Psoas muscle (tissue), 8 donors: Measurements from ENCODE around the gene DNM3. TPM values are rescaled to one million over a fixed set of nuclear protein-coding genes. Genes with fewer than 3 reads are reported as not detected.

Source experiments
- ATAC-seq, 4 donors: fragments of 200-7000 bp; cut with Tn5 transposase; one replicate each; pipeline ENCODE4 v1.9.1; 2020; ENCODE audit warnings: moderate library complexity in 3 of 4, mild to moderate bottlenecking in 2 of 4
- DNase-seq, 2 donors: peaks; one replicate each; pipeline ENCODE4 v3.0.0-alpha.2; 2020
- H3K27ac ChIP-seq: fragments of 200-600 bp; one replicate; pipeline ENCODE4 v1.8.0; 2022
- H3K27me3 ChIP-seq, 3 donors: fragments of 200-600 bp in 1 of 3; one replicate each; pipeline versions ENCODE4 v1.6.1 to v1.8.0; 2013 to 2022; ENCODE audit warnings: low read length in 2 of 3, mild to moderate bottlenecking in 2 of 3, moderate library complexity in 1 of 3; ENCODE audit not compliant: insufficient read depth in 3 of 3
- H3K36me3 ChIP-seq, 2 donors: fragments of 200-600 bp in 1 of 2; one replicate each; pipeline versions ENCODE4 v1.6.1 to v1.8.0; 2013 to 2022; ENCODE audit warnings: low read depth in 1 of 2, mild to moderate bottlenecking in 1 of 2, moderate library complexity in 1 of 2; ENCODE audit not compliant: insufficient read depth in 1 of 2
- H3K4me1 ChIP-seq: fragments of 200-600 bp; one replicate; pipeline ENCODE4 v1.8.0; 2022
- H3K4me3 ChIP-seq: fragments of 200-600 bp; one replicate; pipeline ENCODE4 v1.8.0; 2022; ENCODE audit warnings: mild to moderate bottlenecking
- H3K9me3 ChIP-seq: fragments of 200-600 bp; one replicate; pipeline ENCODE4 v1.8.0; 2022
- WGBS, 3 donors: extraction: QIAGEN DNeasy Blood & Tissue Kit; methylation state at CpG; one replicate each; pipeline versions ENCODE4 v1.1.6 to v1.1.7; 2013; 5-methylcytosine and 5-hydroxymethylcytosine counted together
- intact Hi-C, 2 donors: fragments of 100-400 bp; cut with DNase I; formaldehyde crosslinking; loops; one replicate each; pipeline versions ENCODE4 v1.11.0 to v1.14.2; 2022
- polyA plus RNA-seq, 3 donors: library from polyadenylated mRNA; stranded (reverse); fragments of 200-250 nt; gene quantifications; one replicate each; pipeline ENCODE4 v1.2.3, GENCODE V29; 2013
- total RNA-seq, 4 donors: library from RNA; stranded (reverse); fragmentation: NEBNext Ultra II Directional in 2 of 4; extraction: Animal tissue kit (Norgen Biotek cat#: 25700) in 2 of 4; gene quantifications; one replicate each; pipeline versions ENCODE4 v1.2.1 to v1.2.4, GENCODE V29; 2021 to 2023
- TF ChIP-seq, protein P1 (sequence below): fragments of 200-600 bp; IDR thresholded peaks from one replicate; pipeline ENCODE4 v1.8.0; 2022; ENCODE audit warnings: antibody characterized with exemption
- donor health status: healthy with polysubstance abuse.
- donor health status: DM: no; HTN: no; CAD: no; lungs with moderate emphysema.
- donor health status: Bipolar disorder and iron deficiency.
- donor health status: healthy.
- donor health status: DM: yes; HTN: yes; CAD: no.
- donor health status: DM: no; HTN: no; CAD: no.
- donor health status: DM: no; HTN: no; CAD: no.
- donor health status: DM: yes; HTN: yes; CAD: no.

The DNM3 gene
- total and polyA plus RNA-seq, 7 donors = 0.31 to 1.0 (median 0.77) TPM

GRCh38 chr1:172323686-172324085, 482.4 kb downstream of the DNM3 start:
- intact Hi-C loops = no loop called here
- H3K27ac ChIP-seq = no peak overlapping the region
- no peak for ATAC-seq

GRCh38 chr1:172324086-172324485, 482.8 kb downstream of the DNM3 start:
- no peak overlapping the region for H3K27ac ChIP-seq
- H3K27me3 ChIP-seq = no peaks in the 10 kb centered on the region
- TF ChIP-seq, protein P1, sequence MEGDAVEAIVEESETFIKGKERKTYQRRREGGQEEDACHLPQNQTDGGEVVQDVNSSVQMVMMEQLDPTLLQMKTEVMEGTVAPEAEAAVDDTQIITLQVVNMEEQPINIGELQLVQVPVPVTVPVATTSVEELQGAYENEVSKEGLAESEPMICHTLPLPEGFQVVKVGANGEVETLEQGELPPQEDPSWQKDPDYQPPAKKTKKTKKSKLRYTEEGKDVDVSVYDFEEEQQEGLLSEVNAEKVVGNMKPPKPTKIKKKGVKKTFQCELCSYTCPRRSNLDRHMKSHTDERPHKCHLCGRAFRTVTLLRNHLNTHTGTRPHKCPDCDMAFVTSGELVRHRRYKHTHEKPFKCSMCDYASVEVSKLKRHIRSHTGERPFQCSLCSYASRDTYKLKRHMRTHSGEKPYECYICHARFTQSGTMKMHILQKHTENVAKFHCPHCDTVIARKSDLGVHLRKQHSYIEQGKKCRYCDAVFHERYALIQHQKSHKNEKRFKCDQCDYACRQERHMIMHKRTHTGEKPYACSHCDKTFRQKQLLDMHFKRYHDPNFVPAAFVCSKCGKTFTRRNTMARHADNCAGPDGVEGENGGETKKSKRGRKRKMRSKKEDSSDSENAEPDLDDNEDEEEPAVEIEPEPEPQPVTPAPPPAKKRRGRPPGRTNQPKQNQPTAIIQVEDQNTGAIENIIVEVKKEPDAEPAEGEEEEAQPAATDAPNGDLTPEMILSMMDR = no peak
- H3K4me1 ChIP-seq = no peaks in the 10 kb centered on the region
- H3K36me3 ChIP-seq = no peaks in the 10 kb centered on the region
- ATAC-seq = no peak
- intact Hi-C loops = no loop called here
- 72 to 82% (median 76%) methylated on average over 5 of the region's 5 CpGs for WGBS, 3 donors
- no peak for DNase-seq
- H3K4me3 ChIP-seq = no peak overlapping the region
- no peaks in the 10 kb centered on the region for H3K9me3 ChIP-seq

More at GRCh38 chr1:172323686-172324085, 482.4 kb downstream of the DNM3 start:
- Histone ChIP-seq H3K9me3 (no peaks in the 10 kb centered on the region), H3K36me3 (no peaks in the 10 kb centered on the region), H3K4me1 (no peaks in the 10 kb centered on the region), H3K4me3 (no peak overlapping the region), H3K27me3 (no peaks in the 10 kb centered on the region)
- TF ChIP-seq, protein P1 = no peak
- WGBS, 3 donors = 42 to 63% (median 60%) methylated on average over 1 of the region's 1 CpG
- DNase-seq = no peak

DNA sequence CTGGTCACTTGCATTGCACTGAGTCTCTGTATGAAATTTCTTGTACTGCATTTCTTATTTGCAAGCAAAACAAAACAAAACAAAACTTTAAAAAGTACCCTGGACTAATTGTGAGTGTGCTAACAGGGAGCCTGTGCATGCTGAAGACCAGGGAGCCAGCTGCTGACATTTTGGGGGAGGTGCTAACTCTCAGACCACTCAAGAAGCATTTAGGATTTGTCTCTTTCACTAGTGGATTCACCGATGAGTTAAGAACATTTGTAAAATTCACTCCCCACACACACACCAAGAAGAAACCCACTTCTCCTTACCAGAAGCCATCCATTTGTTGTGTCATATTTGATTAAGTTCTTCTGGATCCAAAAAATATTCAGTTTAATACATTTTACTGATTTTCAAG, 483.5 kb downstream of the DNM3 start:
- Histone ChIP-seq H3K9me3 (no peaks in the 10 kb centered on the region), H3K27ac (no peak overlapping the region), H3K4me3 (no peak overlapping the region), H3K36me3 (no peaks in the 10 kb centered on the region), H3K27me3 (no peaks in the 10 kb centered on the region), H3K4me1 (no peaks in the 10 kb centered on the region)
- DNase-seq (no peak), ATAC-seq (no peak)
- intact Hi-C loops = no loop called here
- 40 to 56% (median 50%) methylated on average over 1 of the region's 1 CpG for WGBS, 3 donors
- TF ChIP-seq, protein P1 = no peak

- DNase-seq = no peak
- TF ChIP-seq, protein P1 = no peak
- 62 to 67% (median 66%) methylated on average over 2 of the region's 2 CpGs for WGBS, 3 donors
- intact Hi-C loops = no loop called here
- H3K27ac ChIP-seq = no peak overlapping the region
- no peaks in the 10 kb centered on the region for H3K36me3 ChIP-seq
- H3K4me3 ChIP-seq = no peak overlapping the region
- no peak for ATAC-seq
- H3K4me1 ChIP-seq = no peaks in the 10 kb centered on the region
- no peaks in the 10 kb centered on the region for H3K9me3 ChIP-seq
- H3K27me3 ChIP-seq = no peaks in the 10 kb centered on the region
These were observed 484.2 kb downstream of the DNM3 start for GRCh38 chr1:172325531-172325930.

DNA sequence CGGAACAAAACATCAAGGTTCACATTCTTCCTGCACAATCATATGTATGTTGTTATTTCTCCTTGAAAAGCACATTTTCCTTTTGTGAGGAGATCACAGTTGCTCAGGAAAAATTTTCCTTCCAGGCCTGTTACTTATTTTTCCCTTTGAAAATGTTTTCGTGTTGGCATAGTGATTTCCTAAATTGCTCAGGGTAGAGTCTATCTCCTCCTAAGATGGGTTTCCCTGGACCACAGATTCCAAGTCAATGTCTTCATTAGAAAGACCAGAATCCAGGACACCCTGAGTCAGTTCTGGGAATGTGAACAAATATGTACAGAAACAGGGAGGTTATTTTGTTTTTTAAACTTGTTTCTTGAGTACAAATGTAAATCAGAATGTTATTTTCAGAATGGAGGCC, 484.8 kb downstream of the DNM3 start:
- no peaks in the 10 kb centered on the region for H3K4me1 ChIP-seq
- TF ChIP-seq, protein P1 = no peak
- H3K27ac ChIP-seq = no peak overlapping the region
- no peak for DNase-seq
- ATAC-seq = no peak
- H3K9me3 ChIP-seq = no peaks in the 10 kb centered on the region
- no peaks in the 10 kb centered on the region for H3K36me3 ChIP-seq
- no peaks in the 10 kb centered on the region for H3K27me3 ChIP-seq
- intact Hi-C loops = no loop called here
- H3K4me3 ChIP-seq = no peak overlapping the region
- 93 to 97% (median 95%) methylated on average over 2 of the region's 2 CpGs for WGBS, 3 donors
